Central memory CD4-positive, alpha-beta T cell (primary cell): ENCODE measurements around the gene SHMT2.

ENCODE experiments used
- DNase-seq: peaks from one replicate; pipeline ENCODE4 v3.0.0; 2022

The SHMT2 gene

DNA sequence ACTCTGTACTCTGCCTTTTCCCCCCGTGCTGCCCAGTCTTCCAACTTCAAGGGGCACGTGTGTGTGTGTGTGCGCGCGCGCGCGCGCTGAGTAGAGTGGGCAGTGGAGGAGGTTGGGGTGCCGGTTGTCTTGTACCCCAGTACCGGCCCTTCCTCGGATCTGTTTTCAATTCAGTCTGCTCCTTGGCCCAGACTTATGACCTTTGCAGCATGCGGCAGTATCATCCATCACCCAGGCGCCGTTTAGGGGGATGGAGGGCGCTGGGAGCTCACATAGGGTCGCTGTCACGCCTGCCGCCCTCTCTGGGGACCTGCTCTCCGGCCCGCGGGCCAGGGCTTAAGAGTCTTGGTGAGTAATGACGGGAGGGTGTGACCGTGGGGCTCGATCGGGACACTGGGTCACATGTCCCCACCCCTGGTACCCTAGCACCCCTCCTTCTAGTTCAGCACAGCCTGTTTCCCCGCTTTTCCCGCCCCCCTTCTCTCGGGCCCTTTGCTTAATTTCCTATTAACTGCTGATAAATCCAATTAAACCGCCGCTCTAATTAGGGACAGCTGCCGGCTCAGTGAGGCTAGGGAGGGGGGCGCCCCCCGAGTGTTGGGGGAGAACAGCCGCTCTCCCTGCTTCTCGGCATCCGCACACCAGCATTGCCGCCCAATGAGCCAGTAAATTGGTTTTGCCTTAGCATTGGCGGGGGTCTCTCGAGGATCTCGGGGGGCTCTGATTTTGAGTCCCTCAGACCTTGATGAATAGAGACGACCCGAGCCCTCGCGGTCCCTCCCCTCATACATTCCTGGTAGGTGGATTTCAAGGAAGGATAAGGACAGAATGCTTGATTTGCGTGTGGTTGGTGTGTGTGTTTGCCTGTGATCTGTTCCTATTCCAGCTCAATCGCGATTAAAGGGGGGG is 12.1 kb downstream of the SHMT2 start:
- no peak for DNase-seq

GRCh38 chr12:57242329-57242690 is 12.8 kb downstream of the SHMT2 start:
- DNase-seq = no peak

DNA sequence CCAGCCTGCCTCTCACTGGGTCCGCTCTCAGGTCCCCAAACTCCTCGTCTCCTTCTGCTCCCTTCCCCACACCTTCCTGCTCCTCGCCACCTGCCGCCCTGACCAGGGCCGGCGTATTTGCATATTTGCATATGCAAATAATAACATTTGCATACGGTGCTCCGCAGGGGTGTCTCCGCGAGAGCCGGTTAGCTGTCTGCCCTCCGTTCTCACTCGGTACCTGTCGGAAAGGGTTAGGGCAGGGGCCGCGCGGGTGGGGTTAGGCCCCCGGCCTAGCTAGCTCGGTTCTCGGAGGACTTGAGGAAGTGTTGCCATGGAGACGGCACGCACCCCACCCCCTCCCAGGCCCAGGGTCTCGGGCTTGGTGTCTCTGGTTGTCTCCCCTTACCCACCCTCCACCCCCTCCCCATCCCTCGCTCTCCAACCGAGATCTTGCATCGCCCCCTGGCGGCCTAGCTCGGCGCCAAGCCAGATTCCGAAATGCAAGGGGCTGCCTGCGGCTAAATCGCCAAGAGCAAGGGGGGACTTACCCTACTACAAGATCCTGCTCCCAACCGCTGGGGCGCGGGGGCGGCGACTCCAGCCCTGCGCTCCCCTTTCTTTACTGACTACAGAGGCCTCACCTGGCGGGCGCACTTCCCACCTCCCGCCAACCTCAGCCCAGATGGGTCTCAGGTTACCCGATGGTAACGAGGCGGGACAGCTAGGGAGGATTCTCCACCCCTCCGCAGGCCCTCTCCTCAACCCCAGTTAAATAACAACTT is 13.4 kb downstream of the SHMT2 start:
- peak; percentile 44 for DNase-seq

DNA sequence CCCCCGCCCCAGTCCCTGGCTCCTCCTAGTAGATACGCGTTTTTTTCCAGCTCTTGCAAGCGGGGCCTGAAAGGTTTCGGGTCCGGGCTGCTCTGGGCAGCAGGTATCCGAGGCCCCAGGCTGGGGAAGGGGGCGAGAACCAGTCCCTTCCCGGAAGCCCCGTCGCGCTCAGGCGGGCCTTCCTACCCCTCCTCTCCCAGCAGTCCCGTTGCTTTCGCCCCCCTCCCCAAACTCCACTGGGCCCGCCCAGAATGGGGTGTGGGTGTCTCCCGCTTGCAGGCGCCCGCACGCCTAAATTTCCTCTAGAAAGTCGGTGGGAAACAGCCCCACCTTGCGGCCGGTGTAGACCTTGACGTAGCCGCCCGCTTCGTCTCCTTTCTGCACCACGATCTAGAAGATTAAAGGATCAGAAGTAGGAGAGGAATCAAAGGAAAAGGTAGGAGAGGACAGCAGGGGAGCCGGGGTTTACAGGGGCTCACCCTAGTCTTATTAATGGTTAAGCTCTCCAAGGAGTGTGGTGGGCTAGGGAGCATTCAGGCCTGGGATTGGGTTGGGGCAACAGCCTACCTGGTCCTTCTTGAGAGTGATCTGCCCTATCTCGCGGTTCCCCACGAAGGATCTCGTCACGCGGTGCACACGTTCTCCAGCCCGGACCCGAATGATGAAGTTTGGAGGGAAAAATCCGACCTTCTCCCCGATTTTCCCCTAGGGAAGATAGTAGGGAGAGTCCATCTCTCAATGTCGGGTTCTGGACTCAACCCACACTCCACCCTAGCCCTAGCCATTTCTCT is 14.2 kb downstream of the SHMT2 start:
- DNase-seq = peak; percentile 65

- no peak for DNase-seq
Measured at GRCh38 chr12:57244312-57244696, 14.8 kb downstream of the SHMT2 start.

GRCh38 chr12:57247041-57247440 is 17.5 kb downstream of the SHMT2 start:
- DNase-seq = no peak

DNA sequence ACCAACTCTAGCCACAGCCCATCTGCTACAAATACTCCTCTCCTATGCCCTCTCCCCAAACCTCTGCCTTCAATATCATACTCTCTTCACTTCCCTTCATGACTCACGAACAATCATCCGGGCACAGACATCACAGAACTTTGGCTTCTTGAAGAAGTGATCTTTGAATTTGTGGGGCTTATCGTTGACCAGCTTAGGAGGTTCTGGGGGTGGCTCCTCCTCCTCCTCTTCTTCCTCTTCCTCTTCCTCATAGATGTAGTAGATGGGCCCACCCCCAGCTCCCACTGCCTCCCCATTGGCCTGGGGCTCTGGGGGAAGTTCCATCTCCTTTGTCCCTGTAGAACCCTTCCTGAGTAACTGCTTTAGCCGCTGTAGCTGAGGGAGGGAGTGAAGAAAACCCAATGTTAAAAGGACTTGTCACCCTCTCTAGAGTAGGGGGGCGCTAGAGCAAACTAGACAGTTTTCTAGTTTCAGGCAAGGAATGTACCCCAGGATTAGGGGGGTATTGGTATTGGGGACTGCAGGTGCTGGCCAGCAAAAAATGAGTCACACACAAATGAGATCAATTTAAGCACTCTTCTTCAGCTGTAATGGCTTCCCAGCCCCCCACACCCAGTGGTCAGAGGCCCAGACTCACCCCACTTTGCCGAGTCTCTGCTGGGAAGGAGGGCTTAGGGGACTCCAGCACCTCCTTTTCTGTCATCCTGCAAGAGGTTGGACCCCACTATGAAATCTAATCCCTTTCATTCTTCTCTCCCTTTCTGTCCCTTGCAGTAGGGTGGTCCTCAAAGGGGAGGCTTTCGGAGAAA is 19.6 kb downstream of the SHMT2 start:
- no peak for DNase-seq

DNA sequence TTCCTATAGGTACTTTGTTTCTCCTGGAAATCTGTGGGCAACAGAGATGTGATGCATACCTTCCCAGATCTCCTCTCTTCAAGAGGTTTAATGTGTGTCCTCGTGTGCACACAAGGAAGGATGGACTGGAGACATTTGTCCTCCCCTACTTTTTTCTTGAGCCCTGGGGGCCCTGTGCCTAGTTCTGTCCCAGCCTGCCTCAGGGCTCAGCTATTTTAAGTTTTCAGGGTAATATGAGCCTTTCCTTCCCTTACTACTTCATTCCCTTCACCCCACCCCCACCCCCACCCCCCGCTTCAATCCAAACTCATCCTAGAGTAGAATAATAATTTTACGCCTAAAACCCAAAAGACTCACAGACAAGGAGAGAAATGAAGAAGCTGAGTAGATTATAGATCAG is 21.0 kb downstream of the SHMT2 start:
- DNase-seq = no peak

GRCh38 chr12:57250956-57251355 is 21.4 kb downstream of the SHMT2 start, which contains the start of gene STAC3:
Gene STAC3, minus strand, starts transcription at chr12:57251187. Its CDS starts 1,551 bp downstream, at chr12:57249636.
- DNase-seq = no peak

DNA sequence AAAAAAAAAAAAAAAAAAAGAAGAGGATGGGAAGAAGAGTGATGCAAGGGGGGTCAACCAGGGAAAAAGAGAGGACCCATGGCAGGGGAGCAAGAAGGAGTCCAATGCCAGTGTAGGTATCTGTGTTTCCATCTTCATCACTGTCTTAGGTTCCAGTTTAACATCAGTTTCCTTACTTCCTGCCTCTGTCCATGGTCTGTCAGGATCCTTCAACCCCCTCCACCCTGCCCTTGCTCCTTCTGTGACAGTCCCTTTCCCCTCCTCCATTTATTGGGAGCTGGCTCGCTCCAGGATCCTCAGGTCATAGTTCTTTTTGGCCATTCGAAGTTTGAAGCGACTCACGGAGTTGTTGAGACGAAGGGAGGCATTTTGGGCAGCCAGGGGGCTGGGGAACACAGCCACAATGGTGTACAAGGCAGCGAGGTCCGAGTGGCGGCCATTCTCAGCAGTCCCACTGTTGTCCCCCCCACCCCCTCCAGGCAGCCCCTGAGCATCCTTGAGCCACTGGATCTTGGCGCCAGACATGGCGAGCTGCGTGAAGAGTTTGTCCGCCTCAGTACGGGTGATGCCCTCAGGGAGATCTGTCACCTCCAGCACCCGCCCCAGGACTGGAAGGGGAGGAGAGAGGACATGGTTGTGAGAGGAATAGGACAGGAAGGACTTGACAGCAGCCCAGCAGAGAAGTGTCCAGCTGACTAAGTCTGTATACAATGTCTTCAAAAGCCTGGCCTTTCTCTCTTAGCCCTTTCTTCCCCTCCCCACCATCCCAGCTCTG is 25.2 kb downstream of the SHMT2 start:
- no peak for DNase-seq

DNA sequence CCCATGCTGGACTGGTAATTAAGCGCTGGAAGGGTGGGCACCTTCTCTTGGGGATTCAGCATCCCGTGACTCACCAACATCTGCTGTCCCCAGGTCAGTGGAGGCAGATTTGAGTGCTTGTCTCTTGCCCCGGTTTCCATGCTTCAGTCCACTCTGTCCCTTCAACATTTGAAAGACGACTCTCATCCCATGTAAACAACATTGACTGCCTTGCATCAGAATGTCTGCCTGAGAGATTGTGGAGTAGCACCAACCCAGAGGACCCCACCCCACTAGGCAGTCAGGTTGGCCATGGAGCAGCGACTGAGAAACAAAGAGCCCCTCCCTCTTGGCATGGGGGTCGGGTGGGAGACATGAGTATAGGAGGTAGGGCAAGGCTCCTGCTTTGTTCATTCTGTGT is 26.4 kb downstream of the SHMT2 start:
- DNase-seq = no peak

DNA sequence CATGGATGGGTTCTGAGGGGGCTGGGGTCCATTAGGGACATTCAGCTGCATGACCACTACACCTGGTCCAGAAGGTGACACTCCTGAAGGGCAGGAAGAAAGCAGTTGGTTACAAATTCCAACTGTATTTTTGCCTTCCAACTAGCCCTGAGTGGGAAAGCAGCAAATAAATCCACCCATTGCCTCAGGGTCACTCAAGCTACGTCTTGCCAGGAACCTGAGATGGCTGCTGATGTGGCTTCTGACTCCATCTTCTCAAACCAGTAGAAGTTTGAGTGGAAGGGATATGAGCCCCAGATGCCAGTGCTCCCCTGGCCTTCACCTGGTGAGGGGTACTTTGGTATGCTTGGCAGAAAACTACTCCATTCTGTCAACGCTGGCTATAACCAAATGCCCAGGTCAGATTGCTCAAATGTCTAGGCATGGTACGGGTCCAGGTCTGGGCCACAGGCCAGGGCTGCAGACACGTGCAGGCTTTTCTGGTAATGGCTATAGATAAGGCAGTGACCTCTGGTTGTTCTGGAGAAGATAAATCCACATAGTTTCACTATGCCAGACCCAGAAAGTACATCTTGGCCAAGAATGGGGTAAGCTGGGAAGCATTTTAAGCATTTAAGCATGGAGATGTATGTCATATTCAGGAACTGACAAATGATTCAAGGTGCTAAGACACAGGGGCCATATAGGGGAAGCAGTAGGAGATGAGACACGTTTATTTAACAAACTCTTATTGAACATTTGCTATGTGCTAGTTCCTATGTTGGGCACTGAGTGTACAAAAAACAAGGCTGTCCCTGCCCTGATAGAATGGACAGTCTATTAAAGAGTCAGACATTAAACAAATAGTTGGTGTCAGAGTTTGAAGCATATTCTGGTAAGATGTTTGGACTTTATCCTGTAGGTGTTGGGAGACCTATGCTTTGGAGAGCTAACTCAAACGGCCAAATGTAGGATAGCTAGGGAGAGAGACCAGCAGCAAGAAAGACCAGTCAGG is 29.8 kb downstream of the SHMT2 start:
- no peak for DNase-seq

DNA sequence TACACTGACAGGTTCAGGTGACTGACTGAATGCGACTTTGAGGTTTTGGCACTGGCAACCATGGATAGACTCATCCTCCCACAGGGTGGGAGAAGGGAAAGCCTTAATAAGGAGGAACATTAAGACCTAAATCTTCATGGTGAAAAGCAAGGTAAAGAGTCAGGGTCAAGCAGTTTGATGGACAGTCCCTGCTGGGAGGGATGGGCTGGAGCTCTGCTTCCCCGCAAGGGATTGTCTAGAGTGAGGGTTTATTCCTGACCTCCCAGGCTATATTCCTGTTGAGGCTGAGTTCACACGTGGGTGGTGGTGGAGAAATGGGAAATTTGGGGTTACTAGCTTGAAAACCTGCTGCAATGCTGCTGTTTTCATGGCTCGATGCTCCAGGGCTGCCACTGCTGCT is 30.9 kb downstream of the SHMT2 start:
- DNase-seq = no peak

GRCh38 chr12:57261428-57261865 is 31.9 kb downstream of the SHMT2 start:
- no peak for DNase-seq

GRCh38 chr12:57262126-57262822 is 32.8 kb downstream of the SHMT2 start:
- DNase-seq = no peak

GRCh38 chr12:57263096-57263495 is 33.6 kb downstream of the SHMT2 start:
- no peak for DNase-seq

- no peak for DNase-seq
Measured at GRCh38 chr12:57266681-57267080, 37.2 kb downstream of the SHMT2 start.

- no peak for DNase-seq
Measured at GRCh38 chr12:57268264-57268663, 38.8 kb downstream of the SHMT2 start.

- no peak for DNase-seq
Measured at GRCh38 chr12:57270966-57271470, 41.5 kb downstream of the SHMT2 start.
